Measurements from ENCODE around the gene STK10. TPM values are rescaled to one million over a fixed set of nuclear protein-coding genes. Genes with fewer than 3 reads are reported as not detected.

Gene STK10
- total RNA-seq, 2 donors from 2014 or later, result 9.1 to 9.9 TPM

DNA sequence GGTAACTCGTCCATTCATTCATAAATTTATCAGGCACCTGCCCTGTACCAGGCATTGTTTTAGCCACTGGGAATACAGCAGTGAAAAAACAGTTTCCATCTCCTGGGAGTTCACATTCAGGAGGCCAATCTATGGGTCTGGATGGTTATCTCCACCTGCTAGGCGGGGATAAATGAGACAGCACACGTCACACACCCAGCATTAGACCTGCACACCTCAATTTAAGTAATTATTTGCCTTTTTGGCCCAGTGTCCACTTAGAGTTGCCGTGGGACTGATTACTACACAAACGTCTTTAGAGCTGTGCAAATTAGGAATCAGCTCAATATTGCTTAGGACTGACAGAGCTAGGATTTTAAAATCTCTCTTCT lies 46.1 kb downstream of the STK10 start:
- no peak for ATAC-seq
- H3K4me3 ChIP-seq, result no peak overlapping the region
- WGBS, 2 donors, result 25 to 50% methylated on average over 4 to 5 of the region's 5 CpGs
- H3K36me3 ChIP-seq (replicated peaks in 1 of 2; ENCODE audit: insufficient read depth in 1 of 2, low read depth in 2 of 2), result no peaks in the 10 kb centered on the region
- H3K4me1 ChIP-seq, result peaks cover 15% of the 10 kb centered on the region
- H3K27ac ChIP-seq, result no peak overlapping the region
- intact Hi-C loops (cut with DNase I), result no loop called here
- TF ChIP-seq POLR2A (IDR thresholded peaks at IDR 0.05), result no peak
- TF ChIP-seq, protein P1, sequence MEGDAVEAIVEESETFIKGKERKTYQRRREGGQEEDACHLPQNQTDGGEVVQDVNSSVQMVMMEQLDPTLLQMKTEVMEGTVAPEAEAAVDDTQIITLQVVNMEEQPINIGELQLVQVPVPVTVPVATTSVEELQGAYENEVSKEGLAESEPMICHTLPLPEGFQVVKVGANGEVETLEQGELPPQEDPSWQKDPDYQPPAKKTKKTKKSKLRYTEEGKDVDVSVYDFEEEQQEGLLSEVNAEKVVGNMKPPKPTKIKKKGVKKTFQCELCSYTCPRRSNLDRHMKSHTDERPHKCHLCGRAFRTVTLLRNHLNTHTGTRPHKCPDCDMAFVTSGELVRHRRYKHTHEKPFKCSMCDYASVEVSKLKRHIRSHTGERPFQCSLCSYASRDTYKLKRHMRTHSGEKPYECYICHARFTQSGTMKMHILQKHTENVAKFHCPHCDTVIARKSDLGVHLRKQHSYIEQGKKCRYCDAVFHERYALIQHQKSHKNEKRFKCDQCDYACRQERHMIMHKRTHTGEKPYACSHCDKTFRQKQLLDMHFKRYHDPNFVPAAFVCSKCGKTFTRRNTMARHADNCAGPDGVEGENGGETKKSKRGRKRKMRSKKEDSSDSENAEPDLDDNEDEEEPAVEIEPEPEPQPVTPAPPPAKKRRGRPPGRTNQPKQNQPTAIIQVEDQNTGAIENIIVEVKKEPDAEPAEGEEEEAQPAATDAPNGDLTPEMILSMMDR (IDR thresholded peaks at IDR 0.05), result no peak
- no peak for DNase-seq
- H3K27me3 ChIP-seq, result no peaks in the 10 kb centered on the region
- H3K9me3 ChIP-seq, result no peaks in the 10 kb centered on the region

DNA sequence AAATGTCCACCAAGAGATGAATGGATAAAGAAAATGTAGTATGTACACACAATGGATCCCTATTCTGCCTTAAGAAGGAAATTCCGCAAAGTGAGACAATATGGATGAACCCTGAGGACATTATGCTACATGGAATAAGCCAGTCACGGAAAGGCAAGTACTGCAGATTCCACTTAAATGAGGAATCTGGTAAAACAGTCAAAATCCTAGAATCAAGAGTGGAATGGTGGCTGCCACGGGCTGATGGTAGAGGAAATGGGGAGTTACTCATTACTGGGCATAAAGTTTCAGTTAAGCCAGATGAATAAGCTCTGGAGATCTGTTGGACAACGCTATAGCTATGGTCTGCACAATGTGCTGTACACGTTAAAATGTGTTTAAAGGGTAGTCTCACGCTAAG lies 47.2 kb downstream of the STK10 start:
- no peak overlapping the region for H3K27ac ChIP-seq
- no peaks in the 10 kb centered on the region for H3K27me3 ChIP-seq
- H3K9me3 ChIP-seq, result no peaks in the 10 kb centered on the region
- peaks cover 15% of the 10 kb centered on the region for H3K4me1 ChIP-seq
- no peak for DNase-seq
- intact Hi-C loops (cut with DNase I), result no loop called here
- no peaks in the 10 kb centered on the region for H3K36me3 ChIP-seq (replicated peaks in 1 of 2; ENCODE audit: insufficient read depth in 1 of 2, low read depth in 2 of 2)
- no peak overlapping the region for H3K4me3 ChIP-seq
- 89 to 95% methylated on average over 6 of the region's 6 CpGs for WGBS, 2 donors
- ATAC-seq, result no peak
- TF ChIP-seq, protein P1 (IDR thresholded peaks at IDR 0.05), result no peak
- no peak for TF ChIP-seq POLR2A (IDR thresholded peaks at IDR 0.05)

DNA sequence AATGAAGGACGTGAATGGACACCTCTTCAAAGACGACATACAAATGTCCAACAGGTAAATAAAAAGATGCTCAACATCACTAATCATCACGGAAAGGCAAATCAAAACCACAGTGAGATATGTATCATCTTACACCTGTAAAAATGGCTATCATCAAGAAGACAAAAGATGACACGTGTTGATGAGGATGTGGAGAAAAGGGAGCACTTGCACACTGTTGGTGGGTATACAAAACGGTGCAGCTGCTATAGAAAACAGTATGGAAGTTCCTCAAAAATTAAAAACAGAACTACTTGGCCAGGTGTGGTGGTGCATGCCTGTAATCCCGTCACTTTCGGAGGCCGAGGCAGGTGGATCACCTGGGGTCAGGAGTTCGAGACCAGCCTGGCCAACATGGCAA lies 47.9 kb downstream of the STK10 start:
- DNase-seq, result no peak
- no peak overlapping the region for H3K4me3 ChIP-seq
- WGBS, 2 donors, result 88 to 91% methylated on average over 9 of the region's 9 CpGs

DNA sequence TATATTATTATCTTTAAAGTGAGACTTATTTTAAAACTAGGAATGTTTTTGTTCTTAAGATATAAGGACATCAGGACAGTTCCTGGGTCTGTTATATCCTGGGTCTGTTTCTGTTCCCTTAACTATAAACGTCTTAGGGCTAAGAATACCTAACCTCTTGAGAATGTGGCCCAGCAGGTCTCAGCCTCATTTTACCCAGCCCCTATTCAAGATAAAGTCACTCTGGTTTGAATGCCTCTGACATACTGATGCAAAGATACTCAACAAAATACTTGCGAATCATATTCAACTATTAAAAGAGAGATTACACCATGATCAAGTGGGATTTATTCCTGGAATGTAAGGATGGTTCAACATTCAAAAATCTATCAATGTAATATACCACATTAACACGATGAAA lies 51.0 kb downstream of the STK10 start:
- intact Hi-C loops (cut with DNase I), result no loop called here
- H3K9me3 ChIP-seq, result no peaks in the 10 kb centered on the region
- H3K27ac ChIP-seq, result no peak overlapping the region
- 88 to 89% methylated on average over 3 of the region's 3 CpGs for WGBS, 2 donors
- no peaks in the 10 kb centered on the region for H3K27me3 ChIP-seq
- H3K36me3 ChIP-seq (replicated peaks in 1 of 2; ENCODE audit: insufficient read depth in 1 of 2, low read depth in 2 of 2), result no peaks in the 10 kb centered on the region
- DNase-seq (no peak), ATAC-seq (no peak)
- peak overlapping the region in 1 of 2 donors; percentile 15 for H3K4me3 ChIP-seq
- TF ChIP-seq, protein P1 (IDR thresholded peaks at IDR 0.05), result no peak
- TF ChIP-seq POLR2A (IDR thresholded peaks at IDR 0.05), result no peak
- peaks cover 6% of the 10 kb centered on the region for H3K4me1 ChIP-seq

More for the DNA sequence above, 47.9 kb downstream of the STK10 start:
- Histone ChIP-seq H3K36me3 (replicated peaks in 1 of 2; ENCODE audit: insufficient read depth in 1 of 2, low read depth in 2 of 2) (no peaks in the 10 kb centered on the region), H3K27ac (no peak overlapping the region), H3K4me1 (peaks cover 15% of the 10 kb centered on the region), H3K27me3 (no peaks in the 10 kb centered on the region), H3K9me3 (no peaks in the 10 kb centered on the region)
- ATAC-seq, result no peak
- intact Hi-C loops (cut with DNase I), result no loop called here
- TF ChIP-seq, protein P1 (IDR thresholded peaks at IDR 0.05), result no peak
- TF ChIP-seq POLR2A (IDR thresholded peaks at IDR 0.05), result no peak

DNA sequence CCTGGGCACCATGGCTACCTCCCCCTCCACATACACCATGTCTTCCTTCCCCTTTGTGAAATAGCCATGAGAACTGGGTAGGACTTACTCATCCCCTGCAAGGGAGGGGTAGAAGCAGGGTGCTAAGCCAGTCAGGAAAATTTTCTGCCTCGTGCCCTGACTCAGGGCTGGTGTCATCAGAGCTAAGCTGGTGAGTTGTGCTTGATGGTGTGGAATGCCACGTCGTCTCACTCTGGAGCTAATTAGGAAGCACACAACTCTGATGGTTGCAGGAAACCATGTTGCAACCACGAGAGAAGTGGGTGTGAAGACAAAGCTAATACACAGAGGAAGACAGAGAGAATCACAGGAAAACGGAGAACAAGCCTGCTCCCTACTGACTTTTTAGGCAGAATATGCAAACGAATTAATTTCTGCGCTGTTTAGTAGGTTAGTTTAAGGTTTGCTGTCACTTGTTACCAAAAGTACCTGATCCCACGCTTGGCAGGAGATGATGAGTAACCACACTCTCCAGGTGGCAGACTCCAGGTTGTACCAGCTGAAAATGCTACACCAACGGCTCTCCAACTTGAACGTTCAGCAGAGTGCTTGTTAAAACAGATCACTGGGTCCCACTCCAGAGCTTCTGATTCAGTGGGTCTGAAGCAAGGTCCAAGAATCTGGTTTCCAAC lies 54.5 kb downstream of the STK10 start:
- no peaks in the 10 kb centered on the region for H3K4me1 ChIP-seq
- H3K9me3 ChIP-seq, result no peaks in the 10 kb centered on the region
- H3K36me3 ChIP-seq (replicated peaks in 1 of 2; ENCODE audit: insufficient read depth in 1 of 2, low read depth in 2 of 2), result no peaks in the 10 kb centered on the region
- H3K4me3 ChIP-seq, result no peak overlapping the region
- DNase-seq (peak in 2 of 4 donors; percentile 19 to 80), ATAC-seq (no peak)
- peak overlapping the region in 1 of 4 donors; percentile 39 for H3K27ac ChIP-seq
- H3K27me3 ChIP-seq, result no peaks in the 10 kb centered on the region
- intact Hi-C loops (cut with DNase I), result no loop called here
- 75 to 91% methylated on average over 10 of the region's 10 CpGs for WGBS, 2 donors
- TF ChIP-seq, protein P1 (IDR thresholded peaks at IDR 0.05), result no peak
- TF ChIP-seq POLR2A (IDR thresholded peaks at IDR 0.05), result peak in 1 of 3 donors; percentile 19

Data from body of pancreas (tissue), 4 donors.